H9 (cell line): ENCODE measurements around the gene C16orf86. TPM values are rescaled to one million over a fixed set of nuclear protein-coding genes. Genes with fewer than 3 reads are reported as not detected.

ENCODE experiments used
- DNase-seq: peaks from one replicate; pipeline ENCODE4 v3.0.0-alpha.2; 2017
- H2AFZ ChIP-seq: one replicate; pipeline ENCODE4 v1.6.1; 2013; ENCODE audit warnings: mild to moderate bottlenecking, low read length, control low read depth, moderate library complexity
- H2AK5ac ChIP-seq: 2 replicates; pipeline ENCODE4 v1.6.1; 2013; ENCODE audit warnings: low read length, control low read depth, mixed read lengths; ENCODE audit not compliant: insufficient read length
- H2BK120ac ChIP-seq: one replicate; pipeline ENCODE4 v1.6.1; 2013; ENCODE audit warnings: low read depth, mild to moderate bottlenecking, low read length, control low read depth, inconsistent platforms; ENCODE audit not compliant: poor library complexity, severe bottlenecking
- H2BK12ac ChIP-seq: 2 replicates; pipeline ENCODE4 v1.6.1; 2013; ENCODE audit warnings: low read length, control low read depth, mixed read lengths, low read depth; ENCODE audit not compliant: insufficient read length
- H2BK15ac ChIP-seq: 2 replicates; pipeline ENCODE4 v1.6.1; 2013; ENCODE audit warnings: low read depth, low read length, control low read depth
- H2BK20ac ChIP-seq: one replicate; pipeline ENCODE4 v1.6.1; 2013; ENCODE audit warnings: low read depth, mild to moderate bottlenecking, low read length, control low read depth, inconsistent platforms; ENCODE audit not compliant: poor library complexity, severe bottlenecking
- H2BK5ac ChIP-seq: 2 replicates; pipeline ENCODE4 v1.6.1; 2013; ENCODE audit warnings: low read length, control low read depth, mixed read lengths; ENCODE audit not compliant: insufficient read length
- H3K14ac ChIP-seq: 2 replicates; pipeline ENCODE4 v1.6.1; 2013; ENCODE audit warnings: low read length, control low read depth; ENCODE audit not compliant: insufficient read depth
- H3K18ac ChIP-seq: 2 replicates; pipeline ENCODE4 v1.6.1; 2013; ENCODE audit warnings: low read depth, mild to moderate bottlenecking, mixed read lengths, low read length, control low read depth; ENCODE audit not compliant: insufficient read length
- H3K23ac ChIP-seq: 2 replicates; pipeline ENCODE4 v1.6.1; 2013; ENCODE audit warnings: low read length, control low read depth, mixed read lengths, low read depth; ENCODE audit not compliant: insufficient read length
- H3K23me2 ChIP-seq: 2 replicates; pipeline ENCODE4 v1.6.1; 2013; ENCODE audit warnings: low read depth, mild to moderate bottlenecking, mixed read lengths, low read length, control low read depth; ENCODE audit not compliant: insufficient read length, poor library complexity, severe bottlenecking
- H3K27ac ChIP-seq: 2 replicates; pipeline ENCODE4 v1.5.1; 2013; ENCODE audit warnings: low read length, control low read depth, mixed read lengths, low read depth; ENCODE audit not compliant: insufficient read length
- H3K27me3 ChIP-seq: 2 replicates; pipeline ENCODE4 v1.6.1; 2013; ENCODE audit warnings: low read length, control low read depth, inconsistent platforms; ENCODE audit not compliant: insufficient read depth
- H3K4ac ChIP-seq: 2 replicates; pipeline ENCODE4 v1.6.1; 2013; ENCODE audit warnings: low read depth, mild to moderate bottlenecking, control low read depth, inconsistent platforms, low read length, moderate library complexity
- H3K4me1 ChIP-seq: 2 replicates; pipeline ENCODE4 v1.6.1; 2013; ENCODE audit warnings: low read length, control low read depth, inconsistent platforms; ENCODE audit not compliant: insufficient read depth
- H3K4me2 ChIP-seq: 2 replicates; pipeline ENCODE4 v1.6.1; 2013; ENCODE audit warnings: low read length, control low read depth, mixed read lengths; ENCODE audit not compliant: insufficient read length, insufficient read depth
- H3K56ac ChIP-seq: 2 replicates; pipeline ENCODE4 v1.6.1; 2013; ENCODE audit warnings: low read depth, mild to moderate bottlenecking, mixed read lengths, low read length, control low read depth; ENCODE audit not compliant: insufficient read length
- H3K79me1 ChIP-seq: 2 replicates; pipeline ENCODE4 v1.6.1; 2013; ENCODE audit warnings: low read depth, mild to moderate bottlenecking, moderate library complexity, low read length, control low read depth, inconsistent platforms; ENCODE audit not compliant: insufficient read depth, poor library complexity, severe bottlenecking
- H3K79me2 ChIP-seq: 2 replicates; pipeline ENCODE4 v1.6.1; 2013; ENCODE audit warnings: low read length, control low read depth, inconsistent platforms; ENCODE audit not compliant: insufficient read depth
- H3K9ac ChIP-seq: 2 replicates; pipeline ENCODE4 v1.6.1; 2013; ENCODE audit warnings: low read length, control low read depth, mixed read lengths; ENCODE audit not compliant: insufficient read length; ENCODE audit errors: extremely low read depth
- H3K9me3 ChIP-seq: one replicate; pipeline ENCODE4 v1.6.1; 2013; ENCODE audit warnings: low read depth, low read length, inconsistent platforms; ENCODE audit not compliant: control insufficient read depth
- H3T11ph ChIP-seq: one replicate; pipeline ENCODE4 v1.6.1; 2013; ENCODE audit warnings: mild to moderate bottlenecking, low read length, control low read depth, inconsistent platforms
- H4K20me1 ChIP-seq: one replicate; pipeline ENCODE4 v1.6.1; 2013; ENCODE audit not compliant: control insufficient read depth, insufficient read length, insufficient read depth
- H4K5ac ChIP-seq: 2 replicates; pipeline ENCODE4 v1.6.1; 2013; ENCODE audit warnings: low read depth, mild to moderate bottlenecking, mixed read lengths, low read length, control low read depth; ENCODE audit not compliant: insufficient read length
- H4K8ac ChIP-seq: replicated peaks from 2 replicates; pipeline ENCODE4 v1.6.1; 2013; ENCODE audit warnings: low read length, control low read depth, mixed read lengths, low read depth; ENCODE audit not compliant: insufficient read length
- H4K91ac ChIP-seq: 2 replicates; pipeline ENCODE4 v1.6.1; 2013; ENCODE audit warnings: low read depth, mild to moderate bottlenecking, moderate library complexity, mixed read lengths, low read length, control low read depth; ENCODE audit not compliant: insufficient read length
- H3K27ac Mint-ChIP-seq, 3 experiments: 2 replicates in 2 of 3; 3 replicates in 1 of 3; pipeline ENCODE4 v1.8.0; 2020 to 2021; ENCODE audit warnings: mixed read lengths in 3 of 3, mild to moderate bottlenecking in 1 of 3, moderate library complexity in 1 of 3
- H3K27me3 Mint-ChIP-seq: 2 replicates; pipeline ENCODE4 v1.8.0; 2021; ENCODE audit warnings: low read depth, mild to moderate bottlenecking, moderate library complexity, mixed read lengths
- H3K36me3 Mint-ChIP-seq, 3 experiments: 2 replicates in 2 of 3; 3 replicates in 1 of 3; pipeline ENCODE4 v1.8.0; 2020 to 2021; ENCODE audit warnings: low read depth in 3 of 3, mixed read lengths in 3 of 3; ENCODE audit not compliant: insufficient read depth in 1 of 3
- H3K4me1 Mint-ChIP-seq, 2 experiments: 2 replicates each; pipeline ENCODE4 v1.8.0; 2020; ENCODE audit warnings: mixed read lengths in 2 of 2
- H3K4me3 Mint-ChIP-seq, 2 experiments: 2 replicates in 1 of 2; 3 replicates in 1 of 2; pipeline ENCODE4 v1.8.0; 2020 to 2021; ENCODE audit warnings: mild to moderate bottlenecking in 2 of 2, mixed read lengths in 2 of 2, moderate library complexity in 1 of 2
- H3K9me3 Mint-ChIP-seq, 2 experiments: 2 replicates in 1 of 2; 3 replicates in 1 of 2; pipeline ENCODE4 v1.8.0; 2020; ENCODE audit warnings: mild to moderate bottlenecking in 2 of 2, mixed read lengths in 2 of 2, moderate library complexity in 1 of 2
- CTCF ChIP-seq: fragments of 200-600 bp; sonication (generic); conservative IDR thresholded peaks from 3 replicates; pipeline ENCODE4 v1.8.0; 2021; ENCODE audit warnings: antibody characterized with exemption, mild to moderate bottlenecking
- WGBS: extraction: QIAGEN DNeasy Blood & Tissue Kit; methylation state at CpG from one replicate; pipeline ENCODE4 v1.1.7; 2013; ENCODE audit warnings: missing lambda C conversion rate, low lambda C conversion rate, mixed read lengths; ENCODE audit not compliant: insufficient read length; ENCODE audit errors: extremely low coverage; 5-methylcytosine and 5-hydroxymethylcytosine counted together
- total RNA-seq: library from RNA; stranded (reverse); gene quantifications from 2 replicates; pipeline ENCODE4 v1.2.1, GENCODE V29; 2021

Gene C16orf86
- total RNA-seq, 1 experiment from 2014 or later, result 1.5 TPM

- DNase-seq, result no peak
- Histone ChIP-seq H3K27me3 (no peaks in the 10 kb centered on the region), H3T11ph (no peak overlapping the region), H2BK15ac (no peak overlapping the region), H4K8ac (no peak overlapping the region), H3K23me2 (no peaks in the 10 kb centered on the region), H2BK12ac (no peak overlapping the region), H2AK5ac (no peak overlapping the region), H2BK20ac (no peak overlapping the region), H4K91ac (no peak overlapping the region), H3K14ac (no peak overlapping the region), H4K20me1 (no peaks in the 10 kb centered on the region), H3K56ac (no peak overlapping the region), H3K23ac (no peak overlapping the region), H3K79me2 (peaks cover 5% of the 10 kb centered on the region; the same call in 1 of the 2 replicates), H3K9me3 (no peaks in the 10 kb centered on the region), H3K18ac (no peak overlapping the region), H2BK120ac (no peak overlapping the region), H3K4ac (no peak overlapping the region), H2AFZ (no peak overlapping the region), H3K79me1 (peaks cover 6% of the 10 kb centered on the region), H3K4me1 (no peaks in the 10 kb centered on the region; the same call in 1 of the 2 replicates), H4K5ac (no peak overlapping the region), H3K27ac (no peak overlapping the region), H3K9ac (no peak overlapping the region), H3K4me2 (no peak overlapping the region), H2BK5ac (no peak overlapping the region)
- WGBS, result no CpG with 5 or more reads among the region's 5 CpGs
- Mint-ChIP-seq H3K9me3 (no peaks in the 10 kb centered on the region; a peak in 1 of 5 replicates), H3K4me1 (peaks cover 13 to 17% of the 10 kb centered on the region in 2 experiments), H3K36me3 (peaks cover 2 to 7% (median 5%) of the 10 kb centered on the region in 3 experiments; a peak in 4 of 7 replicates), H3K27me3 (no peaks in the 10 kb centered on the region), H3K4me3 (no peak overlapping the region), H3K27ac (no peak overlapping the region)
- TF ChIP-seq CTCF, result no peak
These were observed 41.2 kb downstream of the C16orf86 start for GRCh38 chr16:67707790-67708189.
